Activated CD8-positive, alpha-beta T cell treated with anti-CD3 and anti-CD28 coated beads, Interleukin-2, amount 10 ng/mL, durations not matched to agents 7 days and 5 days (primary cell): Measurements from ENCODE around the gene ANKS1B. TPM values are rescaled to one million over a fixed set of nuclear protein-coding genes. Genes with fewer than 3 reads are reported as not detected.

Source experiments
- ATAC-seq: fragments of 150-1000 bp; cut with Tn5 transposase; one replicate; pipeline ENCODE4 v1.10.0; 2021; ENCODE audit warnings: moderate library complexity
- CTCF ChIA-PET: fragments of 350-600 bp; sonication (Branson Sonifier 250); formaldehyde crosslinking; loops from one replicate; lab custom pipeline; 2021; ENCODE audit warnings: antibody characterized with exemption; lab: Charles Lee
- POLR2A ChIA-PET: fragments of 350-600 bp; sonication (Branson Sonifier 250); formaldehyde crosslinking; loops from one replicate; lab custom pipeline; 2021; ENCODE audit warnings: antibody characterized with exemption; lab: Charles Lee
- DNase-seq: peaks from one replicate; pipeline ENCODE4 v3.0.0-alpha.2; 2020
- H3K27ac Mint-ChIP-seq: one replicate; pipeline ENCODE4 v1.8.0; 2021; ENCODE audit warnings: mild to moderate bottlenecking, mixed read lengths
- H3K27me3 Mint-ChIP-seq: one replicate; pipeline ENCODE4 v1.8.0; 2021; ENCODE audit warnings: low read depth, mixed read lengths
- H3K36me3 Mint-ChIP-seq: one replicate; pipeline ENCODE4 v1.8.0; 2021; ENCODE audit warnings: low read depth, mixed read lengths
- H3K4me1 Mint-ChIP-seq: one replicate; pipeline ENCODE4 v1.8.0; 2021; ENCODE audit warnings: low read depth, mixed read lengths
- H3K4me3 Mint-ChIP-seq: one replicate; pipeline ENCODE4 v1.8.0; 2021; ENCODE audit warnings: mild to moderate bottlenecking, mixed read lengths
- H3K9me3 Mint-ChIP-seq: one replicate; pipeline ENCODE4 v1.8.0; 2022; ENCODE audit warnings: mixed read lengths; ENCODE audit not compliant: insufficient read depth
- total RNA-seq, 2 experiments: library from RNA; stranded (reverse); gene quantifications; one replicate each; pipeline ENCODE4 v1.2.3, GENCODE V29; 2021

ANKS1B gene
- total RNA-seq, 2 experiments from 2014 or later: not detected

- ATAC-seq (no peak), DNase-seq (no peak)
- Mint-ChIP-seq H3K36me3 (no peaks in the 10 kb centered on the region), H3K27ac (no peak overlapping the region), H3K4me1 (no peaks in the 10 kb centered on the region), H3K9me3 (no peaks in the 10 kb centered on the region), H3K27me3 (peaks cover 8% of the 10 kb centered on the region), H3K4me3 (no peak overlapping the region)
- POLR2A ChIA-PET: no interaction called here
- CTCF ChIA-PET: no interaction called here
Measured at GRCh38 chr12:98803468-98804209, 1181.1 kb downstream of the ANKS1B start.

- H3K4me1 Mint-ChIP-seq: no peaks in the 10 kb centered on the region
- no peak for ATAC-seq
- H3K36me3 Mint-ChIP-seq: no peaks in the 10 kb centered on the region
- H3K4me3 Mint-ChIP-seq: no peak overlapping the region
- H3K27ac Mint-ChIP-seq: no peak overlapping the region
- DNase-seq: no peak
- ChIA-PET POLR2A (interaction anchor here (0.5 kb wide), 1 partner anchor 7 kb away, joined by 3 read pairs; no protein-coding TSS in a partner anchor), CTCF (interaction anchor here (1.4 kb wide), 1 partner anchor 41 kb away, joined by 3 read pairs; no protein-coding TSS in a partner anchor)
- H3K27me3 Mint-ChIP-seq: peaks cover 15% of the 10 kb centered on the region
- no peaks in the 10 kb centered on the region for H3K9me3 Mint-ChIP-seq
Measured at GRCh38 chr12:98799822-98800221, 1184.9 kb downstream of the ANKS1B start.

- CTCF ChIA-PET: interaction anchor here (1.4 kb wide), 1 partner anchor 42 kb away, joined by 3 read pairs; no protein-coding TSS in a partner anchor
- no peak overlapping the region for H3K27ac Mint-ChIP-seq
Measured at GRCh38 chr12:98799146-98799810, 1185.5 kb downstream of the ANKS1B start.

GRCh38 chr12:98797200-98797599 is 1187.5 kb downstream of the ANKS1B start:
- no peak overlapping the region for H3K27ac Mint-ChIP-seq
- POLR2A ChIA-PET: no interaction called here
- no peaks in the 10 kb centered on the region for H3K4me1 Mint-ChIP-seq
- H3K27me3 Mint-ChIP-seq: peaks cover 14% of the 10 kb centered on the region
- ATAC-seq (no peak), DNase-seq (no peak)
- no peak overlapping the region for H3K4me3 Mint-ChIP-seq
- CTCF ChIA-PET: no interaction called here
- no peaks in the 10 kb centered on the region for H3K9me3 Mint-ChIP-seq
- no peaks in the 10 kb centered on the region for H3K36me3 Mint-ChIP-seq

More at GRCh38 chr12:98799146-98799810, 1185.5 kb downstream of the ANKS1B start:
- Mint-ChIP-seq H3K36me3 (no peaks in the 10 kb centered on the region), H3K9me3 (no peaks in the 10 kb centered on the region), H3K4me3 (no peak overlapping the region), H3K4me1 (no peaks in the 10 kb centered on the region), H3K27me3 (peaks cover 15% of the 10 kb centered on the region)
- POLR2A ChIA-PET: interaction anchor here (0.5 kb wide), 1 partner anchor 8 kb away, joined by 3 read pairs; no protein-coding TSS in a partner anchor
- ATAC-seq (no peak), DNase-seq (no peak)

- ChIA-PET CTCF (no interaction called here), POLR2A (no interaction called here)
- H3K4me1 Mint-ChIP-seq: no peaks in the 10 kb centered on the region
- no peak for ATAC-seq
- peaks cover 14% of the 10 kb centered on the region for H3K27me3 Mint-ChIP-seq
- no peaks in the 10 kb centered on the region for H3K9me3 Mint-ChIP-seq
- H3K4me3 Mint-ChIP-seq: no peak overlapping the region
- no peaks in the 10 kb centered on the region for H3K36me3 Mint-ChIP-seq
- no peak for DNase-seq
- no peak overlapping the region for H3K27ac Mint-ChIP-seq
Measured at GRCh38 chr12:98796745-98797144, 1188.0 kb downstream of the ANKS1B start.

GRCh38 chr12:98793121-98793520 is 1191.6 kb downstream of the ANKS1B start:
- H3K9me3 Mint-ChIP-seq: no peaks in the 10 kb centered on the region
- CTCF ChIA-PET: no interaction called here
- no peaks in the 10 kb centered on the region for H3K4me1 Mint-ChIP-seq
- DNase-seq (no peak), ATAC-seq (no peak)
- H3K27ac Mint-ChIP-seq: no peak overlapping the region
- H3K4me3 Mint-ChIP-seq: no peak overlapping the region
- peaks cover 19% of the 10 kb centered on the region for H3K27me3 Mint-ChIP-seq
- POLR2A ChIA-PET: no interaction called here
- no peaks in the 10 kb centered on the region for H3K36me3 Mint-ChIP-seq

GRCh38 chr12:98791406-98791805 is 1193.3 kb downstream of the ANKS1B start:
- CTCF ChIA-PET: no interaction called here
- ATAC-seq (no peak), DNase-seq (no peak)
- Mint-ChIP-seq H3K4me1 (no peaks in the 10 kb centered on the region), H3K4me3 (no peak overlapping the region), H3K36me3 (no peaks in the 10 kb centered on the region), H3K27me3 (peaks cover 15% of the 10 kb centered on the region), H3K27ac (no peak overlapping the region), H3K9me3 (no peaks in the 10 kb centered on the region)
- POLR2A ChIA-PET: no interaction called here

- H3K9me3 Mint-ChIP-seq: no peaks in the 10 kb centered on the region
- no peak for DNase-seq
- H3K36me3 Mint-ChIP-seq: no peaks in the 10 kb centered on the region
- no peak overlapping the region for H3K4me3 Mint-ChIP-seq
- ChIA-PET CTCF (no interaction called here), POLR2A (no interaction called here)
- H3K4me1 Mint-ChIP-seq: no peaks in the 10 kb centered on the region
- H3K27me3 Mint-ChIP-seq: peaks cover 13% of the 10 kb centered on the region
- no peak for ATAC-seq
- no peak overlapping the region for H3K27ac Mint-ChIP-seq
Measured at GRCh38 chr12:98788396-98788795, 1196.3 kb downstream of the ANKS1B start.

- POLR2A ChIA-PET: no interaction called here
- H3K4me1 Mint-ChIP-seq: no peaks in the 10 kb centered on the region
- DNase-seq (no peak), ATAC-seq (no peak)
- no peak overlapping the region for H3K4me3 Mint-ChIP-seq
- no peaks in the 10 kb centered on the region for H3K36me3 Mint-ChIP-seq
- peaks cover 9% of the 10 kb centered on the region for H3K27me3 Mint-ChIP-seq
- CTCF ChIA-PET: no interaction called here
- H3K27ac Mint-ChIP-seq: no peak overlapping the region
- H3K9me3 Mint-ChIP-seq: no peaks in the 10 kb centered on the region
Measured at GRCh38 chr12:98786653-98787052, 1198.1 kb downstream of the ANKS1B start.

- H3K9me3 Mint-ChIP-seq: no peaks in the 10 kb centered on the region
- H3K27me3 Mint-ChIP-seq: peaks cover 13% of the 10 kb centered on the region
- no peak overlapping the region for H3K4me3 Mint-ChIP-seq
- DNase-seq (no peak), ATAC-seq (no peak)
- ChIA-PET POLR2A (no interaction called here), CTCF (no interaction called here)
- no peaks in the 10 kb centered on the region for H3K4me1 Mint-ChIP-seq
- no peak overlapping the region for H3K27ac Mint-ChIP-seq
- no peaks in the 10 kb centered on the region for H3K36me3 Mint-ChIP-seq
Measured at GRCh38 chr12:98783420-98783819, 1201.3 kb downstream of the ANKS1B start.

GRCh38 chr12:98780261-98780660 is 1204.5 kb downstream of the ANKS1B start:
- DNase-seq (no peak), ATAC-seq (no peak)
- Mint-ChIP-seq H3K4me3 (no peak overlapping the region), H3K27me3 (peaks cover 14% of the 10 kb centered on the region), H3K9me3 (no peaks in the 10 kb centered on the region), H3K36me3 (no peaks in the 10 kb centered on the region), H3K27ac (no peak overlapping the region), H3K4me1 (no peaks in the 10 kb centered on the region)
- CTCF ChIA-PET: no interaction called here
- POLR2A ChIA-PET: no interaction called here

GRCh38 chr12:98772818-98773217 is 1211.9 kb downstream of the ANKS1B start:
- ATAC-seq: no peak
- CTCF ChIA-PET: no interaction called here
- H3K9me3 Mint-ChIP-seq: no peaks in the 10 kb centered on the region
- H3K27me3 Mint-ChIP-seq: no peaks in the 10 kb centered on the region
- no peak for DNase-seq
- no peaks in the 10 kb centered on the region for H3K36me3 Mint-ChIP-seq
- no peaks in the 10 kb centered on the region for H3K4me1 Mint-ChIP-seq
- POLR2A ChIA-PET: no interaction called here
- H3K27ac Mint-ChIP-seq: no peak overlapping the region
- no peak overlapping the region for H3K4me3 Mint-ChIP-seq
